IPS-20b (cell line): ENCODE measurements around the gene TMCO4.
A peak's percentile ranks its signal among the peaks of the same experiment; 100 is the strongest.

Experiments
- H3K27ac ChIP-seq: one replicate; pipeline ENCODE4 v1.5.1; 2013; ENCODE audit warnings: low read length
- H3K27me3 ChIP-seq: 2 replicates; pipeline ENCODE4 v1.6.1; 2013; ENCODE audit warnings: mild to moderate bottlenecking, low read length, inconsistent platforms; ENCODE audit not compliant: insufficient read depth
- H3K36me3 ChIP-seq: 2 replicates; pipeline ENCODE4 v1.6.1; 2013; ENCODE audit warnings: low read depth, mild to moderate bottlenecking, inconsistent platforms, low read length, moderate library complexity; ENCODE audit not compliant: insufficient read depth
- H3K4me1 ChIP-seq: 2 replicates; pipeline ENCODE4 v1.6.1; 2013; ENCODE audit warnings: mild to moderate bottlenecking, control low read depth, inconsistent platforms, low read length, moderate library complexity; ENCODE audit not compliant: insufficient read depth
- H3K4me3 ChIP-seq: 2 replicates; pipeline ENCODE4 v1.5.1; 2013; ENCODE audit warnings: mild to moderate bottlenecking, low read length, inconsistent platforms
- H3K9ac ChIP-seq: 2 replicates; pipeline ENCODE4 v1.6.1; 2013; ENCODE audit warnings: low read depth, mild to moderate bottlenecking, inconsistent platforms, low read length, moderate library complexity
- H3K9me3 ChIP-seq: 2 replicates; pipeline ENCODE4 v1.6.1; 2013; ENCODE audit warnings: mild to moderate bottlenecking, low read depth, low read length, inconsistent platforms; ENCODE audit not compliant: insufficient read depth

The TMCO4 gene

DNA sequence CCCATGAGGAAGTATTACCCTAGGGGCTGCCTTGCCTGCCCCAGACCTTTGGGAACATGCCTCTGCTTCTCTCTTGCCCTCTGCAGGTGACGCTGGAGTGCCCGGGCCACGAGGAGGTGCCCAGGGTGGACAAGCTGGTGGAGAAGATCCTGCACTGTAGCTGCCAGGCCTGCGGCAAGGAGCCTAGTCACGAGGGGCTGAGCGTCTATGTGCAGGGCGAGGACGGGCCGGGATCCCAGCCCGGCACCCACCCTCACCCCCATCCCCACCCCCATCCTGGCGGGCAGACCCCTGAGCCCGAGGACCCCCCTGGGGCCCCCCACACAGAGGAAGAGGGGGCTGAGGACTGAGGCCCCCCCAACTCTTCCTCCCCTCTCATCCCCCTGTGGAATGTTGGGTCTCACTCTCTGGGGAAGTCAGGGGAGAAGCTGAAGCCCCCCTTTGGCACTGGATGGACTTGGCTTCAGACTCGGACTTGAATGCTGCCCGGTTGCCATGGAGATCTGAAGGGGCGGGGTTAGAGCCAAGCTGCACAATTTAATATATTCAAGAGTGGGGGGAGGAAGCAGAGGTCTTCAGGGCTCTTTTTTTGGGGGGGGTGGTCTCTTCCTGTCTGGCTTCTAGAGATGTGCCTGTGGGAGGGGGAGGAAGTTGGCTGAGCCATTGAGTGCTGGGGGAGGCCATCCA, 142.8 kb downstream of the TMCO4 start:
- no peak overlapping the region for H3K9ac ChIP-seq
- H3K36me3 ChIP-seq: no peaks in the 10 kb centered on the region
- H3K9me3 ChIP-seq: no peaks in the 10 kb centered on the region

GRCh38 chr1:19656134-19656779, 143.5 kb downstream of the TMCO4 start:
- Histone ChIP-seq H3K9me3 (no peaks in the 10 kb centered on the region), H3K9ac (no peak overlapping the region), H3K36me3 (no peaks in the 10 kb centered on the region), H3K4me1 (peaks cover 6% of the 10 kb centered on the region; the same call in 1 of the 2 replicates), H3K27ac (no peak overlapping the region), H3K27me3 (peaks cover 8% of the 10 kb centered on the region; the same call in 1 of the 2 replicates), H3K4me3 (no peak overlapping the region)

More for the DNA sequence above, 142.8 kb downstream of the TMCO4 start:
- no peak overlapping the region for H3K27ac ChIP-seq
- no peak overlapping the region for H3K4me3 ChIP-seq
- peaks cover 6% of the 10 kb centered on the region; the same call in 1 of the 2 replicates for H3K4me1 ChIP-seq
- H3K27me3 ChIP-seq: peaks cover 9% of the 10 kb centered on the region

DNA sequence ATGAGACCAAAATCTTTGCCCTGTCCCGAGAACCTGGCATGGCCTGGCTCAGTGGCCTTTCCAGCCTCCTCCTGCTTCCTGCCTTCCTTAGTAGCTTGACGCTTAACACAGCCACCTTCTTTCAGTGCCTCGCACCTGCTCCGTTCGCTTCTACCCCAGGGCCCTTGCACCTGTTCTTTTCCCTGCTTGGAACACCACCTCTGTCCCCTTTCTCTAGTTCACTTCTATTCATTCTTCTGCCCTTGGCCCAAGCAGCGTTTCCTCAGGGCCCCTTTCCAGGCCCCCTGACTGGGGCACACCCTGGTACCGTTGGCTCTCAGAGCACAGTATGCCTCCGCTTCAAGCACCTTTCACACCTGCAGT, 144.0 kb downstream of the TMCO4 start:
- H3K36me3 ChIP-seq: no peaks in the 10 kb centered on the region
- H3K4me3 ChIP-seq: no peak overlapping the region
- peaks cover 6% of the 10 kb centered on the region; the same call in 1 of the 2 replicates for H3K4me1 ChIP-seq
- H3K27me3 ChIP-seq: peaks cover 5% of the 10 kb centered on the region; the same call in 1 of the 2 replicates
- H3K9me3 ChIP-seq: no peaks in the 10 kb centered on the region
- H3K9ac ChIP-seq: no peak overlapping the region
- no peak overlapping the region for H3K27ac ChIP-seq

DNA sequence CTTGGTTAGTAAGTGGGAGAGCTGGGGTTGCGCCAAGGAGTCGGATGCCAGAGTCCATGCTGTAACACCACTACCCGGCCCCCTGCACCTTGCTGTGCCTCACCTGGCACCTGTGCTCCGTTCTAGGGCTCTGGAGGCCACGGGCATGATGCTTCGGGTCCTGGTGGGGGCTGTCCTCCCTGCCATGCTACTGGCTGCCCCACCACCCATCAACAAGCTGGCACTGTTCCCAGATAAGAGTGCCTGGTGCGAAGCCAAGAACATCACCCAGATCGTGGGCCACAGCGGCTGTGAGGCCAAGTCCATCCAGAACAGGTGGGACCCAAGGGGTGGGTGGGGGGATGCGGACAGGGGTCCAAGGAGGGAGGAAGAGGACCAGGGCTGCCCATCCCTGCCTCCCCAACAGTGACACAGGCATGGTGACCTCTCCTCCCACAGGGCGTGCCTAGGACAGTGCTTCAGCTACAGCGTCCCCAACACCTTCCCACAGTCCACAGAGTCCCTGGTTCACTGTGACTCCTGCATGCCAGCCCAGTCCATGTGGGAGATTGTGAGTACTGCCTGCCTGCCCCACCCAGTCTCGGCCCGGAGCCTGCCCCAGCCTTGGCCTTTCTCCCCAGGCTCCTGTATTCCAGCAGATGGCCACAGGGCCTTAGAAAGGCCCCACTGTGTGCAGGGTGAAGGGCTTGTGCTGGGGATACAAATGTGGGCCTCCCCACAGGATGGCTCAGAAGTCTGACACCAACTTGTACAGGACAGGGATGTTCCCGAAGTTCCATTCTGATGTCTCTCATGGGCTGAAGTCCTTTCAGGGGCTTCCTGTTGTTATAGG, 144.6 kb downstream of the TMCO4 start:
- no peaks in the 10 kb centered on the region for H3K9me3 ChIP-seq
- H3K4me3 ChIP-seq: no peak overlapping the region
- peaks cover 6% of the 10 kb centered on the region; the same call in 1 of the 2 replicates for H3K4me1 ChIP-seq
- no peaks in the 10 kb centered on the region for H3K36me3 ChIP-seq
- H3K27me3 ChIP-seq: no peaks in the 10 kb centered on the region
- no peak overlapping the region for H3K27ac ChIP-seq
- no peak overlapping the region for H3K9ac ChIP-seq

DNA sequence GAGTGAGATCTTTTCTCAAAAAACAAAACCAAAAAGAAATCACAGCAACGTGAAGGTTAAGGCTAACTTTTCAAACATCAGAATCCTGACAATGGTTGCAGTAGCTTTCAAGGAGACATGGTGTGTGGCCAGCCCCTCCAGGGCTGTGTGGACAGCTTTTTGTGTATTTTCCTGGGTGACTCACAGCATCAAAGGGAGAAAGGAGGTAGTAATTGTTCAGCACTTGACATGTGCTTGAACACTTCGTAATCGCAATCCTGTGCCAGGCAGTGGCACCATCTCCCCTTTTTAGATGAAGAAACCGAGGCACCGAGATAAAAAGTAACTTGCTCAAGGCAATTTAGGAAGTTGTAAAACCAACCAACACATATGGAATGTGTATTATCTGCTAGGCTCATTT, 145.3 kb downstream of the TMCO4 start:
- Histone ChIP-seq H3K9ac (peak overlapping the region; percentile 34; the same call in 1 of the 2 replicates), H3K9me3 (no peaks in the 10 kb centered on the region), H3K27ac (peak overlapping the region; percentile 31), H3K4me3 (no peak overlapping the region), H3K4me1 (peaks cover 3% of the 10 kb centered on the region; the same call in 1 of the 2 replicates), H3K36me3 (no peaks in the 10 kb centered on the region), H3K27me3 (no peaks in the 10 kb centered on the region)

GRCh38 chr1:19651141-19651737, 148.5 kb downstream of the TMCO4 start:
- no peaks in the 10 kb centered on the region for H3K9me3 ChIP-seq
- no peak overlapping the region for H3K27ac ChIP-seq
- H3K4me3 ChIP-seq: no peak overlapping the region
- H3K4me1 ChIP-seq: no peaks in the 10 kb centered on the region
- H3K9ac ChIP-seq: no peak overlapping the region
- no peaks in the 10 kb centered on the region for H3K36me3 ChIP-seq
- H3K27me3 ChIP-seq: peaks cover 15% of the 10 kb centered on the region

DNA sequence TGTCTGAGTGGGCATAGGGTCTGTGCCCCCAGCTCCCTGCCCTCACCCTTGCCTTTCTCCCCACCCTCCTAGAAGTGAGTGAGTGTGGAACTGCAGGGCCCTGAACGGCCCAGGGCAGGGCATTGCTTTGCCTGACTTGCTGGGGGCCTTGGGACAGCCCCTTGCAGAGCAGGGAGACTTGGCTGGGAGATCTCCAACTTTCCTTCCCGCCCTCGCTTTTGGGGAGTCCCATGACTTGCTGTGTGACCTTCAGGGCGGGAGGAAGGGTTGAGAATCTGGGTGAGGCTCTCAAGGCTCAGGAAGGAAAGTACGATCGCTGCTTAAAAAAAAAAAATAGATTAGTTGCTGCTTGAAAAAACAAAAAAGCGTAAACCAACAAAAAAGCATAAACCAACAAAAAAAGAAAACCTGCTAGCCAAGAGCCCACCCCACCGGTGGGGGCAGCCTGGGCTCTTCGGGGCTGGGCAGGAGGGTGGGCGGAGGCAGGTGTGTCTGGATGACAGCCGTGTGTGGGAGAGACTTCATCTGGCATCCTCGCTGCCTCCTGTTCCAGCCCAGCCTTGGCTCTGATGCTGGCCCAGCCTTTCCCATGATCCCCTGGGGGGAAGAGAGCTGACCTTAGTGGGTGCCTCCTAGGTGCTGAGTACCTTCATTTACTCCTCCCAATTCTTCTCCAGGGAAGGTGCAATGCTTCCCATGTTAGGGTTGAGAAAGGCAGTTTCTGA, 149.1 kb downstream of the TMCO4 start:
- Histone ChIP-seq H3K4me1 (no peaks in the 10 kb centered on the region; the same call in 1 of the 2 replicates), H3K27ac (no peak overlapping the region)

DNA sequence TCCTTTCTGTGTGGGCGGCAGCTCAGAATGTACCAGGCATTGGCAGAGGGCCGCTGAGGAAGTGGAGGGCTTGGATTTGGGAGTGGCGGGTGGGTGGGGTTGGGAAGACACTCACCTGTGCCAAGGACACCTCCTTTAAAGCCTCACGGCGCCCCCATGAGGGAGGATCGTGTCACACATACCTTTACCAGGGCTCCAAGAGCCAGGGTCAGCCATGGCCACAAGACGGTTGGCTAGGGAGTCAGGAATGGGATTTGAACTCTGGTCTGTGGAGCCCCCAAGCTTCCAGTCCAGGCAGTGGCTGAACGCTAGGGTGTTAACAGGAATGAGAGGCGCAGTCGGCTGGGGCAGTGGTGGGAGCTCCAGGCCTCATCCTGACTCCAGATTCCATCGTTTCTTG, 151.0 kb downstream of the TMCO4 start:
- H3K4me1 ChIP-seq: no peaks in the 10 kb centered on the region; the same call in 1 of the 2 replicates
- no peak overlapping the region for H3K4me3 ChIP-seq
- H3K36me3 ChIP-seq: no peaks in the 10 kb centered on the region
- peaks cover 36% of the 10 kb centered on the region for H3K27me3 ChIP-seq
- H3K9ac ChIP-seq: no peak overlapping the region
- no peak overlapping the region for H3K27ac ChIP-seq
- H3K9me3 ChIP-seq: no peaks in the 10 kb centered on the region

More for the DNA sequence above, 149.1 kb downstream of the TMCO4 start:
- Histone ChIP-seq H3K4me3 (no peak overlapping the region), H3K9me3 (no peaks in the 10 kb centered on the region), H3K9ac (no peak overlapping the region), H3K36me3 (no peaks in the 10 kb centered on the region), H3K27me3 (peaks cover 22% of the 10 kb centered on the region)

DNA sequence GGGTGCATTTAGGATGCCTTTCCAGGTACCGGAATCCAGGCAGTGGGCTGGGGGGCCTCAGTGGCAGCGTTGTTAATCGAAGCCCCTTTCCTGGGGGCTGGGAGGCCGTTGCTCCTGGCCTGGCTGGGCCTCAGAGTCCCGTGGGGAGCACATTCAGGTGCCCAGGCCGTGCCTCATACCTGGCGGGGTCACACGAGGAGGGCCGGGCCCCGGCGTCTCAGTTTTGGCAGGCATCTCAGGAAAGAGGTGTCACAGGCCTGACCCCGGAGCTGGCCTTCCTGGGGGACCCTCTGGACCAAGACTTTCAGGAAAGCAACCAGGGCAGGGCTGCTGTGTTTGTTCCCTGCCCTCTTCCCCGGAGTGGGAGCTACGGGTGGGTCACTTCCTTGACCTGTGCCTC, 151.5 kb downstream of the TMCO4 start:
- no peaks in the 10 kb centered on the region for H3K9me3 ChIP-seq
- H3K27ac ChIP-seq: no peak overlapping the region
- no peaks in the 10 kb centered on the region for H3K36me3 ChIP-seq
- no peak overlapping the region for H3K4me3 ChIP-seq
- H3K27me3 ChIP-seq: peaks cover 41% of the 10 kb centered on the region
- no peaks in the 10 kb centered on the region; the same call in 1 of the 2 replicates for H3K4me1 ChIP-seq
- H3K9ac ChIP-seq: no peak overlapping the region

GRCh38 chr1:19647643-19648042, 152.1 kb downstream of the TMCO4 start:
- H3K4me3 ChIP-seq: no peak overlapping the region
- H3K27ac ChIP-seq: no peak overlapping the region
- H3K9ac ChIP-seq: no peak overlapping the region
- H3K27me3 ChIP-seq: peaks cover 47% of the 10 kb centered on the region
- H3K4me1 ChIP-seq: no peaks in the 10 kb centered on the region; the same call in 1 of the 2 replicates
- H3K36me3 ChIP-seq: no peaks in the 10 kb centered on the region
- H3K9me3 ChIP-seq: no peaks in the 10 kb centered on the region
